HG02981 (cell line): ENCODE data around the gene SCN10A.

Experiments
- ATAC-seq: cut with Tn5 transposase; IDR thresholded peaks from one replicate; pipeline ENCODE4 v1.9.1; 2021; ENCODE audit warnings: mild to moderate bottlenecking, moderate library complexity; ENCODE audit not compliant: unreplicated experiment

Gene SCN10A

DNA sequence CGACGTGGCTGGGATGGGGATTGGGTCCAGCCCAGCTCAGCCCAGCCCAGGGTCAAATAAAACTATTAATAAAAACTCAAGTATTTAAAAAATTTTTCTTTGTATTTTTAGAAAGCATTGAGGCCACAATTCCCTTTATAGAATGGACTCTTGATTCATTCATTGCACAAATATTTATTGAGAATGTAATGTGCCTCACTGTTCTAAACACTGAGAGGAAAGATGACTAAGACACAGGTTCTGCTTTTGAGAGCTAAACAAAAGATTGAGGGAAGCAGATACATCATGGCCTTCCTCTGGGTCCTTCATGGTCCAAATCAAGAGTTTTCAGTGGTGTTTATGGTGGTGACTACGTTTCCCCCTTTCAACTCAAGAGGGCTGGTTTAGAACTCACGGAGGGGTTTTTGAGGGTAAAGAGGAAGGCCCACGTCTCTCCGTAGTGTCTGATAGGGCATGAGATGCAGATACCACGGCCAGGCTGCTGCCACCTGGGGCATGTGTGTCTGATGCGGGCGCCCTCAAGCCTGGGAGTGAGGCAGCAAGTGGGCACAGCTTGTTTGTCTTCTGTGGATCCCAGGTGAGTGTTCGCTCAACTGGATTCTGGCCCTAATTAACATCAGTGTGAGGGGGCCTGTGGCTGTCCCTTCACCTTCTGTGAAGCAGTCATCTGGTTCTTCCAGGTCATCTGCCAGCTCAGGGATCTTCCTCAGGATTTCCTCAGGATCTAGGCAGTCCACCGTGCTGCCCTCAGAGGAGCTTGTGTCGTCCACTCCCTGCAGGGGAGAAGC lies 93.0 kb downstream of the SCN10A start:
- ATAC-seq: no peak

DNA sequence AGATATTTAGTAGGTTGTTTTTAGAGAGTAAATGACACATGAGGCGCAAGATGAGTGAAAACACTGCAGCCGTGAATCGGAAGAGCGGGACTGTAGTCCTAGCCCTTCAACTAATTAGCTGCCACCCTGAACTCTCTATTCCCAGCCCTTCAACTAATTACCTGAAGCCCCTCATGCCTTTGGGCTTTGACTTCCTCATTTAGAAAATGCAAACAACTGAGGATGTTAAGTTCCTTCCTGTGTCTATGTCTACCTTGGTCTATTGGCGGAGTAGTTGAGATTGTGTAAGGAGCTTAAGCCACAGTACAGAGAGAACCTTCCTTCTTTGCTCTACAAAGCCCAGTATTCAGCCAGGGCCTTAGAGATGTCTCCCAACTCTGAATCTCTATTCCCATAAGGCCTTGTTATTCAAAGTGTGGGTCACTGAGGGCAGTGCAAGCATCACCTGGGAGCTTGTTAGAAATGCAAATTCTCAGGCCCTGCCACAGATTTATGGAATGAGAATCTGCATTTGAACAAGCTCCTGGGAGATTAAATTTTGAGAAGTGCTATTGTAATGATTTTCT lies 94.7 kb downstream of the SCN10A start:
- no peak for ATAC-seq

DNA sequence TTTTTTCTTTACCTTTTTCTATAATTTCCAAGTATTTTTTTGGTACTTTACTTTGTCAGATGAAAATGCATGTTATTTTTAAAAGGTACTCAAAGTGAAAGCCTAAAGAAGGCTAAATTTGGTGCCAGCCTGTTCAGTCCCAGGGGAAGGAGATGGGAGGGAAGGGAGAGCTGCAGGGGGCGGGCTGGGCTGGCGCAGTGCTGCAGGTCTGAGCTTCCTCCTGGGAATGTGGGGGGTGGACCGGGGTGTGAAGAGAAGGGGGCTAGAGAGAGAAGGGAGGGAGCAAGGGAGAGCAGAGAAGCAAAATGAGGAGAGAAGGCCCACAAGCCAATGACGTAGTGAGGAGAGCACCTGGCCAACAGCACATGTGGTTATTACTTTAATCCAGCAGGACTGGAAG lies 95.6 kb downstream of the SCN10A start:
- ATAC-seq: no peak

DNA sequence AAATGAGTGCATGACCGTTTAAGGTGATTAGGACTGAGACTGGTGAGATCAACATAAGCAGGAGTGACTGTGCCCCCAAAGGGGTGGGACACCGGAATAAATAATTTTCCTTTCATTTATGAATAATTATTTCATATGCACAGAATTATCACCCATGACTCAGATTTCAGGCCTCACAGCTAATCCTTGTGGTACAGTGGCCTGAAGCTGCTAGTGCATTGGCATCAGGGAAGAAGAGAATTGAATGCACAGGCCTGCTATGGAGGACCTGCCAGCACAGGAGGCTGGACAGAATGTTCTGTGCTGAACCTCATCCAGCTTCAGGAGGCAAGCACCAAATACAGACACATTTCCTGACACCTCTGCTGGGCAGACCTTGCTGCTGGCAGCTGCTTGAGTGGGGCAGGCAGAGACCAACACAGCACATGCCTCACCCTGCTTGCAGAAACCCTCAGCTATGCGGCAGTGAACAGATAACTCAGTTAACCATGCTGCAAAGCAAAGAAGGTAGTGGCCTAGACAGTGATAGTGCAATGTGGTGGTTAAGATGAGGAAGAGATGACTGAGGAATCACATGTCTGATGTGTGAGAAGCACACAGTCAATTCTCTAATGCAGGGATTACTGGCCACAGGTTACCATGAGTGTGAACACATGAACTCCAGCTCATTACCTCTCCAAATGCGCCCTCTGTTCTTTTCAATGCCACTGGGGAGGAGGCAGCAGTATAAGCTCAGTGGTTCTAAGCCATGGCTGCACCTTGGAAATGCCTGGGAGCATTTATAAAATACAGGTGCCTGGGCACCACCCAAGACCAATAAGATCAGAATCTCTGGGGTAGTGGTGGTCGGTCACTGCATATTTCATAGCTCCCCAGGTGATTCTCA lies 98.4 kb downstream of the SCN10A start:
- ATAC-seq: no peak

DNA sequence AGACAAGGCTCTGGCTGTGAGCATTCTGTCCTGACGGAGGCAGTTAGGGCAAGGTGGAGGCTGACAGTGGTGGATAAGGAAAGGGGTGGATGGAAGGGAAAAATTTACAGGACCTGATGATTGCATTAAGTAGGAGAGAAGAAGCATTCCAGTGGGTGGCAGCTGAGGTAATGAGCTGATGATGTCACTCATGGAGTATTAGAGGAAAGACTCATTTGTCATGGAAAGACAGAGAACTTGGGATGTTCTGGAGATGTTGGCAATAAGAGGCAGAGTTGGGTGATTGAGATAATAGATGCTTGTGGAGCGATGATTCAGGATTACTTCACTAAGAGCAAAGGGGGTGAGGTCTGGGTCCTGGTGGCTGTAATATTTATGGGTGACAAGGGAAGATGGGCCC lies 102.9 kb downstream of the SCN10A start:
- ATAC-seq: no peak

DNA sequence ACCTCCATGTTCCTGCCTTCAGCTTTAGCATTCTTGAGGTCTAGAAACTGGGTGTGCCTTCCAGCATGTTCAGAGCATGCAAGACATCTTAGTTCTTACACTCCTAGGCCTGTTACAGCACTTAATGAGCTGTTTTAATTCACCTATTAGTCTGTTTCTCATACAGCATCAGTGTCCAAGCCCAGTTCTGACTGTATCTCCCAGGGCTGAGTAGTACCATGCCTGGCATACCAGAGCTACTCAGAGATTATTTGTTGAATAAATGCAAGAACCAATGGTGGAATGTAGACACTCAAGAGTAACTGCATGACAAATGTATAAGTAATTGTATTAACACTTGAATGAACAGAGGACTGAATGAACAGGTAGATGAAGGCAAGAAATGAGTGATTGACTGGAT lies 104.7 kb downstream of the SCN10A start:
- ATAC-seq: no peak

DNA sequence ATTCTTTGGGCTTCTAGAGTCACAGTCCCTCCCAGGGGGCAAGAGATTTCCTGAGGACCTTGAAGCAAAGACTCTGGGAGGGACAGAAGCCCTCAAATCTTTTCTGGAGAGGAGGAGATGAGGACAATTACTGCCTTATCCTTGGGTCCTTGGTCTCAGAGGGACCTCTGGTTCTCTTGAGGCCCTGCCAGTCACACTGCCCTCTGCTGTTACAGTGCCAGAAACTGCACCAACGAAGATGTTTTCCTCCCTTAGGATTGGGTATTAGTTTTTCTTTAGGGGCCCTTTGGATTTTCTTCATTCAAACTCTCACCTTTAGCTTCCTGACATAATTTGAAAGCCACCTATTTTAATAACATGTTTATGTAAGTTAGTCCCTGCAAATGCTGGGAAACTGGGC lies 108.3 kb downstream of the SCN10A start:
- ATAC-seq: no peak

DNA sequence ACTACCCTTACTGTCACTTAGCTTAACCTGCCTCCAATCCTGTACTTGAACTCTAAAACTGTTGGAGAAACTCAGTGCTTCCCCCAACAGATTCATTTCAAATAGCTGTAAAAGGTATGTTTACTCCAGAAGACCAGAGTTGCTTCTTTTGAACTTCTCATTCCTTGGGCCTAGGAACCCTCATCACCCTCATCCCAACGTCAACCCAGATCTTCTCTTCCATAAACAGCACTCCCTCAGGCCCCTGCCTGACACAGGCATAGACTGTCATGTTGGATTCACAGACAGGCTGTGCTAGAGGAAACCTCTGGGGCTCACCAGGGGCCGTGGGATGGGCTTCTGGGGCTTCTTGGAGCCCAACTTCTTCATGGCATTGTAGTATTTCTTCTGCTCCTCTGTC lies 109.1 kb downstream of the SCN10A start:
- ATAC-seq: no peak

DNA sequence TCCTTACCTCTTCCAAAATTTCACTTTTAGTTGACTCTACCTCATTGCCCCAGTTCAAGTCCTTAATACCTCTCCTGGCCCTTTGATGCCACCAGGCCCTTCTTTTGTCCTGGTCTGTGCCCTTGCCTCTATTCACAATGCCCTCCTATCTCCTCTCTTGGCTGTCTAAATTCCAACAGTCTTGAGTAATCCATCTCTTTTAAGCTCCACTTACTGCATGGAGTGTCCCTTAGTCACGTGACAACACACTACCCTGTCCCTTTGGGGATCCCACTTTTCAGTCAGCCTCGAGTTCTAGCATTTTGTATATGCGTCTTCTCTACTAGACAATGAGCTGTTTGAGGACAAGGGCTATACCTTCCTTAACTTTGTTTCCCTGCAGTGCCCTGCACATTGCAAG lies 113.8 kb downstream of the SCN10A start:
- ATAC-seq: no peak

DNA sequence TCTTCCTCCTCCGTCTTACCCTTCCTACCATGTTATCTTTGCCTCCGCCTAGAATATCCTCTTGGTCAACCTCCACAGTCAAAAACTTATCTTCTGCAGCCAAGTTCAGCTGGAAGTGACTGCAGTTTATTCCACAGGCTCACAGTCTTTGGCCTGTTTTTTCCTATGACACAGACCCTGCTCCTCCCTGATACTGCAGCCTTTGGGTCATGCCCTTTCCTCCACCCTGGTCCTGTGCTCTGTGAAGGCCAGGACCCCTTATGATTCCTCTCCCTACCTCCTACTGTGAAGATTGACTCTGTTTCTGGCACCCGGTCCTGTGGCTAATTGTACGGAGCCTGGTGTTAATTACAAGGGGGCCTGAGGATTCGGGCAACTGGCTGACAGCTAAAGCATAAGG lies 117.3 kb downstream of the SCN10A start:
- ATAC-seq: no peak

DNA sequence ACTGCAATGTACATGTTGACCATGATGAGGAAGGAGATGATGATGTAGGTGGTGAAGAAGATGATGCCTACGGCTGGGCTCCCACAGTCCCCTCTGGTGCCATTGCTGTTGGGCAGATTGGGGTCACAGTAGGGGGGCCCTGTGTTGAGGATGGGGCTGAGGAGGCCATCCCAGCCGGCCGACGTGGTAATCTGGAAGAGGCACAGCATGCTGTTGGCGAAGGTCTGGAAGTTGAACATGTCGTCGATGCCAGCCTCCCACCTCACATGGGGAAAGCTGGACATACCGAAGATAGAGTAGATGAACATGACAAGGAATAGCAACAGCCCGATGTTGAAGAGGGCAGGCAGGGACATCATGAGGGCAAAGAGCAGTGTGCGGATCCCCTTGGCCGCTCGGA lies 118.0 kb downstream of the SCN10A start:
- no peak for ATAC-seq

DNA sequence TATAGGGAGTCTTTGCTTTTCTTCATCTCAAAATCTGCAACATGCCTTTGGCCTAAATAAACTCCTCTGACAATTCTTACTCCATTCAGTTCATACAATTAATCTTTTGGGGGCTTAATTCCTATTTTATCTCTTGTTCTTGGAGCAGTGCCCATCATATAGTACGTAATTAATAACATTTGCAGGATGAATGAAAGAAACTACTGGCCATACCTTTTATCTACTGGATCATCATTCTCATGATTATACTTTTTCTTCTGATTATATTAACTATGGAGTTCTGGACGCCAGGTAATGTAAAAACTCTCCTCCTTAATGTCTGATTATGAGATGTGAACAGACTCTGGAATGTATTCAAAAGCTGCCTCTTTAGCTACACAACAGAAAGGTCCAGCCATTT lies 120.0 kb downstream of the SCN10A start:
- ATAC-seq: no peak

DNA sequence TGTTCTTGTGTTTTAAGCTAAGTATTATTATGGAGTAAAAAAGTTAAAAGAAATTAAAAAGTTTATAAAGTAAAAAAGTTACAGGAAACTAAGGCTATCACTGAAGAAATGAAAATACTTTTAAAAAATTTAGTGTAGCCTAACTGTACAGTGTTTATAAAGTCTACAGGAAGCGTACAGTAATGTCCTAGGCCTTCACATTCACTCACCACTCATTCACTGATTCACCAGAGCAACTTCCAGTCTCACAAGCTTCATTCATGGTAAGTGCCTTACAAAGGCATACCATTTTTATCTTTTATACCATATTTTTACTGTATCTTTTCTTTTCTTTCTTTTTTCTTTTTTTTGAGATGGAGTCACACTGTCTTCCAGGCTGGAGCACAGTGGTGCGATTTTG lies 125.8 kb downstream of the SCN10A start:
- ATAC-seq: no peak

DNA sequence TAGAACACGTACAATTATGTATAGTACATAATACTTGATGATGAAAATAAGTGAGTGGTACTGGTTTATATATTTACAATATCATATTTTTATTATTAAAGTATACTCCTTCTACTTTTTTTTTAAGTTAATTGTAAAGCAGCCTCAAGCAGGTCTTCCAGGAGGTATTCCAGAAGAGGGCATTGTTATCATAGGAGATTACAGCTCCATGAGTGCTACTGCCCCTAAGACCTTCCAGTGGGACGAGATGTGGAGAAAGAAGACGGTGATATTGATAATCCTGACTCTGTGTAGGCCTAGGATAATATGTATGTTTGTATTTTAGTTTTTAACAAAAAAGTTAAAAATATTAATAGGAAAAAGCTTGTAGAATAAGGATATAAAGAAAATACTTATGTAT lies 126.2 kb downstream of the SCN10A start:
- ATAC-seq: no peak

DNA sequence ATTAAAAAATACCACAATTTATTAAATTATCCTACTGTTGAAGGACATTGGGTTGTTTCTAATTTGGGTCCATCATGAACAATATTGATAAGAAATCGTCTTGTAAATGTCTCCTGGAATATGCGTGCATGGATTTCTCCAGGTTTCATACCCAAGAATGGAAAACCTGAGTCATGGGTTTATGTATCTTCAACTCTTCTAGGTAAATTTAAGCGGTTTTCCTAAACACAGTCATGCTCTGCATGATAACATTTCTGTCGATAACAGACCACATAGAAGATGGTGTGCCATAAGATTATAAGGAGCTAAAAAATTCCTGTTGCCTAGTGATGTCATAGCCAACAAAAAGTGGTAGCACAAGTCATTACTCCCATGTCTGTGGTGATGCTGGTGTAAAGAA lies 126.7 kb downstream of the SCN10A start:
- no peak for ATAC-seq

DNA sequence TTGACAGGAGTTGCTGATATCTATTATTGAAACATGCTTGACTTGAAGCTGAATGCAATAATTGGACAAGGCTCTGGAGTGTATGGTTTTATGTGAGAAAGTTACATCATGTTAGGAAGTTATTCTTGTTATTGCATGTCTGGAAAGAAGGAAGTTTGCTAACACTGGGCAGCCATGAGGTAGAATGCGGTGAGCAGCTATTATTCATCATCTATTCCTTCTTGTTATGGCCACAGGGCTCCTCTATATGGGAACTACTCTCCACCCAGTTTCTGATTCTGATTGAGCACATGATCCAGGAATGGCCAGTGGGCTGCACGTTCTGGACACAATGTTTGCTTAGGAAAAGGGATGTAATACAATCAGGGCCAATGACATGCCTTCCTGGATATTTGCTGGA lies 128.7 kb downstream of the SCN10A start:
- no peak for ATAC-seq

DNA sequence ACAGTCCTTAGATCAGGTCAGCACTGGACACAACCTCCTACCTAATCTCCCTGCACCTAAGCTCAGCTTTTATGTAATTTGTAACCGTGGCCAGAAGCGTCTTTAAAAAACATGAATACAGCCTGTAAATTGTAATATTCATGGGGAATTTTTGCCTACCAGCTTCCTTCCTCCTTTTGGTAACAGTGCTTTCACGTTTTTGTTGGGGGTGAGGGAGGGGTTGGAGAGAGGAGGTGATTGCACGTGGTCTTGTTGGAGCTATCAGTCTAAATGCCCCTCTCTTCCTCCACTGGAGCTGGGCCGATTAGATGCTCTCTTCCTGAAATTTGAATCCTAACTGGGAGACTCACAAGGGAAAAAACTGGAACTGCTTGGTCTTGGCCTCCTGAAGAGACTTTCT lies 131.5 kb downstream of the SCN10A start:
- no peak for ATAC-seq

DNA sequence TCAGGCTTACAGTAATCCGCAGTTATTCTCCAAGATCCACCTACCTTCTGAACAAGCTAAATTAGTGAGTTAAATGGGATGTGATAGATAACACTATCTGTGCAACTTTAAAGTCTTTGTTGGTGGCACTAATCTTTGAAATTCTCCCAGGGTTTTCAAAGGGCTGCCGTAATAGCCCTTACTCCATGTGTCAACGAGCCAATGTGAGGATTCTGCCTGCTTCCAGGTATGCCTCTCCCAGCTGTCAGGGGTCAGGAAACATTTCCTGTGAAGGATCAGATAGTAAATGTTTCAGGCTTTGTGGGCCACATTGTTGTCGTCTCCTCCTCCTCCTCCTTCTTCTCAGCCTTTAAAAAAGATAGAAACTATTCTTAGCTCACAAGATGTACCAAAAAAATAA lies 146.3 kb downstream of the SCN10A start:
- ATAC-seq: no peak

DNA sequence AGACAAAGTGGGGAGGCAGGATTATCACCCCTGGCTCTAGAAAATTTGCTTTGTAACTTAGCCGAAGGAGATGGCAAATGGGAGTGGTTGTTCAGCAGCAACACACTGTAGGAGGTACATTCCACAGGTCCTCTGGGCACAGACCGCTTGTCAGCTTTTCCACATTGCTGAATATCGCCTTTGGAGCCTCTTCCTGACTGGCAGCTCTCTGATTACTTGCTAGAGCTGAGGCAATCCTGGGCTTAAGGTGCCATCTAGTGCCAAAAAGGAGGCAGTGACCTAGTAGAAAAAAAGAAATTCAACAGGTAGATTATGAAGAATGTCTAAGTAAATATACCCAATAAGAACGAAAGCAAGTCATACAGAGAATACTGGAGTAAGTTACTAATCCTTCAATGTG lies 153.5 kb downstream of the SCN10A start:
- ATAC-seq: no peak

DNA sequence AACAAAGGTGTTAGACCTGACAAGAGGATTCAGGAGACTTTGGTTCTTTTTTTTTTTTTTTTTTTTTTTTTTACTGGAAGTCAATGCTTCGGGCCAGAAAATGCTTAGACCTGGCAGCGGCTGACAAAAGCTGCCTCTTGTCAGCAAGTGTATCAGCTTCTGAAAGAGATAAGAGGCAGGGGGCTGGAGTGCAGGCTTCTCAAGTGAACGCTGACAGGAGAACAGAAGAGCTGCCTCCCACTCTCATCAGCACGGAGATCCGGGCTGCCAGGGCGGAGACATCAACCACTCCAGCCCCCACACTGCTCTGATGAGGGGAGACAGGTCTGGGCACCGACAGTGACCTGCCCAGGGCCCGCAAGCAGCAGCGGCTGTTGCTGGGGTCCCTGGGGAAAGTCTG lies 157.2 kb downstream of the SCN10A start:
- no peak for ATAC-seq

DNA sequence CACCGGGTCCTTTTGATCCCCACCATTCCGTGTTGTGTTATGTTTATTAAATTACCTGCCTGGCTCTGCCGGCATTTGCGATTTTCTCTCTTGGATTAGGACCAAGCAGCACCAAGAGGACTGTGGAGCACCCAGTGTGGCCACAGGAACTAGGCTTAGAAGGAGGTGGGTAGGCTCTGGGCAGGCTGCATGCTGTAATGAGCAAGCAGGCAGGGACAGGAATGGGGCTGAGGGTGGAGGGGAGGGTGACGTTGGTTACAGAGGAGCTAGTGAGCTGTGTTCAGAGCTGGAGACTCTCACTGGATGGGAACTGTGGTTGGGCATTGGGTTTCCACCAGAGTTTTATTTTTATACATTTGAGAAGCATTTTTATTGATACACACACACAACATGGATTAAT lies 158.6 kb downstream of the SCN10A start:
- no peak for ATAC-seq

DNA sequence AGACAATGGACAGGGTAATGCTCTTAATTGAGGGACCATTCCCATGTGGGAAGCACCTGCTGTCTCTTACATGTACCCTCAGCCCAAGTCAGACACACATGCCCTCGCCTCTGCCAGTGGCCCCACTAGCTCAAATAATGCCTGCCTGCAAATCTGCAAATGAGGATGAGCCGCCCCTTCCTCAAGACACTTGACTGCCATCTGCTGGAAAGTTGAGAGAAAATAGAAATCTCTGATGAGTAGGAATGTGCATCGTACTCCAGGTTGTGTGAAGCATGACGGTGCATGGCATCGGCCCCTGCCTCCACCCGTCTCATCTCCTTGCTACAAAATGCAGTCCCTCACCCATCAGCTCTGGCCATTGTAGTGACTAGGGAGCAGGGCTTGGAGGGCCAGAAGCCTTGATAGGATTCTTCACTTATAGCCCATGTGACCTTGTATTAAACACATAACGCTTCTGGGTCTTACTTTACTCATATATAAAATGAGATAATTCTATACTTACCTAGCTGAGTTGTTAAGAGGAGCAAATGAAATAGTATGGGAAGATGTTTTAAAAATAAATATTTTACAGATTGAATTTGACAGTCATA lies 160.2 kb downstream of the SCN10A start:
- ATAC-seq: no peak
